Activated naive CD4-positive, alpha-beta T cell treated with anti-CD3 and anti-CD28 coated beads, Interleukin-2, amount 10 ng/mL, durations not matched to agents 7 days and 5 days (primary cell): ENCODE measurements around the gene DLG5.
"Not testable (repeated sequence)": the region's sequence is repeated elsewhere in the genome, so short reads cannot be mapped to it uniquely, and the experiment has no call there.

Experiments
- CTCF ChIA-PET: fragments of 350-600 bp; sonication (Branson Sonifier 250); formaldehyde crosslinking; loops from one replicate; lab custom pipeline; 2021; ENCODE audit warnings: antibody characterized with exemption; lab: Charles Lee
- DNase-seq: peaks from one replicate; pipeline ENCODE4 v3.0.0-alpha.2; 2020
- H3K27ac Mint-ChIP-seq: one replicate; pipeline ENCODE4 v1.8.0; 2021; ENCODE audit warnings: mild to moderate bottlenecking, moderate library complexity, mixed read lengths
- H3K27me3 Mint-ChIP-seq: one replicate; pipeline ENCODE4 v1.8.0; 2021; ENCODE audit warnings: mild to moderate bottlenecking, mixed read lengths
- H3K36me3 Mint-ChIP-seq: one replicate; pipeline ENCODE4 v1.8.0; 2021; ENCODE audit warnings: mixed read lengths
- H3K4me1 Mint-ChIP-seq: one replicate; pipeline ENCODE4 v1.8.0; 2021; ENCODE audit warnings: mixed read lengths
- H3K4me3 Mint-ChIP-seq: one replicate; pipeline ENCODE4 v1.8.0; 2021; ENCODE audit warnings: mild to moderate bottlenecking, moderate library complexity, mixed read lengths
- H3K9me3 Mint-ChIP-seq: one replicate; pipeline ENCODE4 v1.8.0; 2021; ENCODE audit warnings: mixed read lengths

The DLG5 gene

DNA sequence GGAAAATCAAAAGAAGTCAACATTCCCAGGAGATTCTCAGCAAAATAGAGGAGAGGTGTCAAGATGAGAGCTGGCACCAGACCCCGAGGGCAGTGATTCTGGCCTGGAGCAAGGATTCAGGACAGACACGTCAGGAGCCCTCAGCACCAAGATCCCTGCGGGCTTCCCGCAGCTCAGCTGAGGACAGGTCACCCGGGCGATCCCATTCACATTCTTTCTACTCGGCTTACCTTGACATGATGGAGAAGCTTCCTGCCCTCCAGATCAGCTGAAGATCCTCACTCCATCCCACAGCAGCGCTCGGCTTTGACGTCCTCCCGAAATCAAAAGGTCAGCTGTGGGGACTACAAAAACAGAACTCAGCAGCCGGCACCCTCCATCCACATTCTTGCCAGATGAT is 139.1 kb downstream of the DLG5 start:
- Mint-ChIP-seq H3K4me3 (no peak overlapping the region), H3K36me3 (no peaks in the 10 kb centered on the region), H3K27me3 (peaks cover 6% of the 10 kb centered on the region), H3K9me3 (no peaks in the 10 kb centered on the region), H3K4me1 (no peaks in the 10 kb centered on the region), H3K27ac (no peak overlapping the region)
- no peak for DNase-seq
- CTCF ChIA-PET, result no interaction called here

DNA sequence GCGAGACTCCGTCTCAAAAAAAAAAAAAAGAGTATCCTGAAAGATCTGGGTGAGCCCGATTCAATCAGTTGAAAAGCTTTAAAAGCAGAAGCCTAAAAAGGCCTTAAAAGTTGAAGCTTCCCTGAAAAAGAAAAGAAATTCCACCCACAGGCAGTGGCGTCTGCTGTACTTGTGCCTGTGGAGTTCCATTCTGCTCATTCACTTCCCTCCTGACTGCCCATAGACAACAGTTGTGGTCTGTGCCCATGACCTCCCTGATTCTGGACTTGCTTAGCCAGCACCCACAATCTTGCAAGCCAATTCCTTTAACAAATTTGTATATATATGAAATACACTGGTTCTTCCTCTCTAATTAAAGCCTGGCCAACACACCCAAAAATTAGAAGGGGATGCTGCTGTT is 141.7 kb downstream of the DLG5 start:
- H3K4me3 Mint-ChIP-seq, result no peak overlapping the region
- DNase-seq, result no peak
- peaks cover 6% of the 10 kb centered on the region for H3K27me3 Mint-ChIP-seq
- no peaks in the 10 kb centered on the region for H3K36me3 Mint-ChIP-seq
- H3K4me1 Mint-ChIP-seq, result no peaks in the 10 kb centered on the region
- CTCF ChIA-PET, result no interaction called here
- H3K9me3 Mint-ChIP-seq, result no peaks in the 10 kb centered on the region
- H3K27ac Mint-ChIP-seq, result no peak overlapping the region

DNA sequence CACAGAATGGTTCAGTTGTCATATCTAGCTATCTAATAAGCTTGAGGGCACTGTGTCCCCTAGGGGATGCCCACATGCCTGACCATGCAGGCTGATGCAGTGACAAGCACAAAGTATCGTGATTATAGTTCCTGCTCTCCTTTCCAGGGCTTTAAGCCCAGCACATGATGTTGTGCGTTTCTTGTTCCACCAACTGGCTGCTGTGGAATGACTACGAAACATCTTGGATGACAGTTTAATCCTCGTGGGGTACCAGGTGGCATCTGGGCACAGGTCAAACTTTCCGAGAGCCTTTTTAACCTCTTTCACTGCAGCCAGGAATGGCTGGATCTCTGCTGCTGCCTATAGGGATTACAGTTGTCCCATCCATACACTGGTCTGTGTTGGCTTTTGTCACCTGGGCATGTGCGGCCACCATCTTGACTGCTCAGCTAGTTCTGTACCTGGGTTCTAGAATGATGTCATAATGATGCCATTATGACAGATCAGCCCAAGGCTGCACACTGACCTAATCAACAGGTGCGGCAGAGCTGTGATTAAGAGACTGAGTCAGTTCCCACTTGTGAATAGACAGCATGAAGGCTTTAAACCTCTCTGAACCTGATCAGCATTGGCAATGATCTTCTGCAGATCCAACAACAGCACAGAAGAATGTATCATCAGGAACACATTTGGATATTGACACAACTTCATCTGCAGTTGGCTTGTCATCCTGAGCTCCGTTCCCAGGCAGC is 144.1 kb downstream of the DLG5 start:
- no peaks in the 10 kb centered on the region for H3K4me1 Mint-ChIP-seq
- CTCF ChIA-PET, result no interaction called here
- H3K27ac Mint-ChIP-seq, result no peak overlapping the region
- DNase-seq, result no peak
- H3K27me3 Mint-ChIP-seq, result peaks cover 6% of the 10 kb centered on the region
- H3K36me3 Mint-ChIP-seq, result no peaks in the 10 kb centered on the region
- peaks cover 3% of the 10 kb centered on the region for H3K9me3 Mint-ChIP-seq
- no peak overlapping the region for H3K4me3 Mint-ChIP-seq

DNA sequence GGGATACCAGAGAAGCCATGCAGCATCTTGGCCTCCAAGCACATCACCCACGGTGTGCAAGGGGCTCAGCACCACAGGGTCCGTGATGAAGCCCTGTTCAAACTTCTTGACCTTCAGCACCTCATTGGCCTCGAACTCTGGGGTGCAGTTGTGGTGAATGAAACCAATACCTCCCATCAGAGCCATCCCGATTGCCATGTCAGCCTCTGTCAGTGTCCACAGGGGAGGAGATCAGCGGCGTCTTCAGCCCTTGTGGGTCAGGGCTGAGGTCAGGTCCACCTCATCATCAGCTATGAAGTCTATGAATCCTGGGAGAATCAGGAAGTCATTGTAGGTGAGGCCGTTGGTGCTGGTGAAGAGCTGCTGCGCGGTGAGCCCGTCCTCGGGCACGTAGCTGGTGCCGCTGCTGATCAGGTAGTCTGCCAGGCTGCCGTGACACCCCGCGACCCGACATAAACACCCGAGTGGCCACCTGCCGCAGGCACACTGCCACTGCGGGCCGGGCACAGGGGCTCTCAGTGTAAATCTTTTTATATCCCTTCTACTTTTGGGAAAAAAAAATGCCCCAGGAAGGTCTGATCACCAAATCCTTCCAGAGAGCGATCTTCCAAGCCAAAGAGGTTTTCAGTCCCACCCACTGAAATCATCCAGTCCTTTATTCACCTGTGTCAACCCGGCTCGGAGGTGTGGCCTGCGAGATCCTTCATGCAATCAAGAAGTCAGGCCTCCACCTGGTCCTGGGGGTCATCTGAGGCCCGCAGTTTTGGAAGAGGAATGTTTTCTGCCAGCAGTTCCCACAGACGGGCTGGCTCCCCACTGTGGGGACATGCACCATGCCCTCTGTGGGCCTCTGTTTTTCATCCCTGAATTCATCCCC is 144.9 kb downstream of the DLG5 start:
- CTCF ChIA-PET, result interaction anchor here (0.8 kb wide), 1 partner anchor 70 kb away, joined by 3 read pairs; no protein-coding TSS in a partner anchor
- H3K4me3 Mint-ChIP-seq, result no peak overlapping the region

DNA sequence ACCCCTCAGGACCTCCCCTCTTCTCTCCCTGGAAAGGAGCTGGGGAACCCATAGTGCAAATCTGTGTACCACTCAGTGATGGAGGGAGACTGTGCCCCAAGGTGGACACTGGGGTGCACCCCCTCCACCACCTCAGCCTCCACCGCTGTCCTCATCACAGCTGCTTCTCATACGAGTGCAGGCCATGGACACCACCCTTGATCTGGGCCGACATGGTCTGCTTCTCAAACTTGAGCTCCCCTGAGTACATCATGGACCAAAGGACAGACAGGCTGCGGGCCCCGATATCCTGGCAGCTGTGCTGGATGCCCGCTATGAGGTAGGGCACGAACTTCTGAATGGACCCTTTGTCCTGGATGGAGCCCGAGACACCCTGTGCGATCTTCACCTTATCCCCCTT is 146.4 kb downstream of the DLG5 start:
- no peak overlapping the region for H3K27ac Mint-ChIP-seq
- H3K4me1 Mint-ChIP-seq, result no peaks in the 10 kb centered on the region
- H3K36me3 Mint-ChIP-seq, result no peaks in the 10 kb centered on the region
- no peak for DNase-seq
- peaks cover 19% of the 10 kb centered on the region for H3K9me3 Mint-ChIP-seq
- no peak overlapping the region for H3K4me3 Mint-ChIP-seq
- H3K27me3 Mint-ChIP-seq, result no peaks in the 10 kb centered on the region
- CTCF ChIA-PET, result interaction anchor here (0.8 kb wide), 1 partner anchor 68 kb away, joined by 3 read pairs; no protein-coding TSS in a partner anchor

More for the DNA sequence above, 144.9 kb downstream of the DLG5 start:
- no peaks in the 10 kb centered on the region for H3K36me3 Mint-ChIP-seq
- H3K9me3 Mint-ChIP-seq, result peaks cover 7% of the 10 kb centered on the region
- no peaks in the 10 kb centered on the region for H3K4me1 Mint-ChIP-seq
- no peak overlapping the region for H3K27ac Mint-ChIP-seq
- no peak for DNase-seq
- H3K27me3 Mint-ChIP-seq, result peaks cover 6% of the 10 kb centered on the region

DNA sequence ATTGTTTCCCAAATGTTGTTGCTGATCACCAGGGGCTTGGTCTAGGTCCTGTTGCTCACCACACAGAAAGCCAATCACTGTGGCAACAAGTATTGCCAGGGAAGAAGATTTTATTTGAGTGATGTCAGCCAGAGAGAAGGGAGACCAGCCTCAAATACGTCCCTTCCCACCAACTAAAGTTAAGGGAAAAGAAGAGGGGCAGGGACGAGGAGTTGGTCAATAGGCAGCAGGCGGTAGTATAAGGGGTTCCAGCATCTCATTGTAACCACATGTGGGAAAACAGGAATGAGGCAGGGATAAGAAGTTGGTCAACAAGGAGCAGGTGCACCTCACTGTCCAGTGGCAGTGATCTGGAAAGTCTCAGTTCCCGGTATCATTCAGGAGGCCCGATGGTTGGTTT is 150.1 kb downstream of the DLG5 start:
- no peak for DNase-seq
- Mint-ChIP-seq H3K4me3 (no peak overlapping the region), H3K4me1 (no peaks in the 10 kb centered on the region), H3K36me3 (no peaks in the 10 kb centered on the region), H3K9me3 (peaks cover 19% of the 10 kb centered on the region), H3K27ac (no peak overlapping the region), H3K27me3 (no peaks in the 10 kb centered on the region)
- CTCF ChIA-PET, result no interaction called here

DNA sequence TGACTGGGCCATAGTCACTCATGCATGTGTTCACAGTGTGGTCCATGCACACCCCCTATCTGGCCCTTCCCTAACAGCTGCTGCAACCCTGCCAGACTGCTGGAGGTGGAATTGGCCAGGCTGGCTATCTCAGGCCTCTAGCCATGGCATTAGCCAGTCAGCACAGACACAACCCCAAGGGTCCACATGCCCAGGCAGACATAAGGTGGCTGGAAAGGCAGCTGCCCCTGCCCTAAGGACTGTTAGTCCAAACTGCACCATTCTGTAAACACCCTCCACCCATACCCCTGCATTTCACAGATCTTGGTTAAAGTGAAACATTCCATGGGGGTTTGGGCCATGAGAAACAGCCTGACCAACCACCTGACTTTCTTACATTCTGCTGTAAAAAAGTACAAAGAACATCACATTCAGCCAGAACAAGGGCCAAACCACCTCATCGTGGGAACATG is 151.6 kb downstream of the DLG5 start:
- Mint-ChIP-seq H3K4me1 (no peaks in the 10 kb centered on the region), H3K9me3 (peaks cover 19% of the 10 kb centered on the region), H3K27me3 (no peaks in the 10 kb centered on the region), H3K36me3 (no peaks in the 10 kb centered on the region), H3K4me3 (no peak overlapping the region), H3K27ac (no peak overlapping the region)
- no peak for DNase-seq
- CTCF ChIA-PET, result no interaction called here

DNA sequence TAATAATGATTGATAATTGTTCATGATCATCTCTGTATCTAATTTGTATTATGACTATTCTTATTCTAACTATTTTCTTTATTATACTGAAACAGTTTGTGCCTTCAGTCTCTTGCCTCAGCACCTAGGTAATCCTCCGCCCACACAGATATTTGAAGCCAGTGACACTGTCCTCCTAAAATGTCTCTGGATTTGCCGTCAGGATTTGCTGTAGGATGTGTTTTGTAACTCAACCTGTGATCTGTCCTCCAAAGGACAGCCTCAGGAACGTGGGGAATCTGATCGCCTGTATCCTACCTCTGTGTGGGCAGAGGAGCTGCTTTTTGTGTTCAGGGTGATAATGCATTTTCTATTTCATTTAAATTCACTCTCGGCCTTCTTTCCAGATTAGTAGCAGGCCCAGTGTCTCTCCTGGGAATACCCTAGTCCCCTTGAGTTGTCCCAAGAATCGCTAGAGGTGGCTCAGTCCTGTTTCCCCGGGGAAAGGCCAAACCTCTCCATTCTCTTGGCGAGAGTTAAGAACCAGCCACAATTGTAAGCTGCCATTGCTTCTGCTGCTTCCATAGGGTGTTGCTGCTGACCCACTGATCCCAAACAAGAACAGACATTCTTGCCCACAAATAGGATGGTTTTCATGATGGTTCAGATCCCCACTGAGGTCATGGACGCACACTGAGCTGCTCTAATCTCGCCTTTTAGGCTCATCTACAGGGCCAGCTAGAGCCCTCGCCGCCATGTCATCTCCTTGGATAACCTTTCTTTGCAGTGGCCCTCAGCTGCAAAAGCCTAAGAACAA is 152.7 kb downstream of the DLG5 start:
- H3K4me1 Mint-ChIP-seq, result no peaks in the 10 kb centered on the region
- CTCF ChIA-PET, result no interaction called here
- no peak overlapping the region for H3K4me3 Mint-ChIP-seq
- H3K27ac Mint-ChIP-seq, result no peak overlapping the region
- no peak for DNase-seq
- H3K9me3 Mint-ChIP-seq, result peaks cover 19% of the 10 kb centered on the region
- no peaks in the 10 kb centered on the region for H3K36me3 Mint-ChIP-seq
- H3K27me3 Mint-ChIP-seq, result no peaks in the 10 kb centered on the region

DNA sequence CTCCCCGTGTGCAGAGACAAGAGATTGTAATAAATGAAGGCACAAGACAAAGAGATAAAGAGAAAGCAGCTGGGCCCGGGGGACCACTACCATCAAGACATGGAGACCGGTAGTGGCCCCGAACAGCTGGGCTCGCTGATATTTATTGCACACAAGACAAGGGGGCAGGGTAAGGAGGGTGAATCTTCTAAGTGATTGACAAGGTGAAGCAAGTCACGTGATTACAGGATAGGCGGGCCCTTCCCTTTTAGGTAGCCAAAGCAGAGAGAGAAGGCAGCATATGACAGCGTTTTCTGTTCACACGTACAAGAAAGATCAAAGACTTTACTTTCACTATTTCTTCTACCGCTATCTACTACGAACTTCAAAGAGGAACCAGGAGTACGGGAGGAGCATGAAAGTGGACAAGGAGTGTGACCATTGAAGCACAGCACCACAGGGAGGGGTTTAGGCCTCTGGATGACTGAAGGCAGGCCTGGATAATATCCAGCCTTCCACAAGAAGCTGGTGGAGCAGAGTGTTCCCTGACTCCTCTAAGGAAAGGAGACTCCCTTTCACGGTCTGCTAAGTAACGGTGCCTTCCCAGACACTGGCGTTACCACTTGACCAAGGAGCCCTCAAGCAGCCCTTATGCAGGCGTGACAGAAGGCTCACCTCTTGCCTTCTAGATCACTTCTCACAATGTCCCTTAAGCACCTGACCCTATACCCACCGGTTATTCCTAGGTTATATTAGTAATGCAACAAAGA is 153.5 kb downstream of the DLG5 start:
- H3K9me3 Mint-ChIP-seq, result peaks cover 16% of the 10 kb centered on the region
- CTCF ChIA-PET, H3K27ac Mint-ChIP-seq, H3K4me3 Mint-ChIP-seq, DNase-seq, H3K4me1 Mint-ChIP-seq, H3K36me3 Mint-ChIP-seq, H3K27me3 Mint-ChIP-seq: not testable (repeated sequence)

DNA sequence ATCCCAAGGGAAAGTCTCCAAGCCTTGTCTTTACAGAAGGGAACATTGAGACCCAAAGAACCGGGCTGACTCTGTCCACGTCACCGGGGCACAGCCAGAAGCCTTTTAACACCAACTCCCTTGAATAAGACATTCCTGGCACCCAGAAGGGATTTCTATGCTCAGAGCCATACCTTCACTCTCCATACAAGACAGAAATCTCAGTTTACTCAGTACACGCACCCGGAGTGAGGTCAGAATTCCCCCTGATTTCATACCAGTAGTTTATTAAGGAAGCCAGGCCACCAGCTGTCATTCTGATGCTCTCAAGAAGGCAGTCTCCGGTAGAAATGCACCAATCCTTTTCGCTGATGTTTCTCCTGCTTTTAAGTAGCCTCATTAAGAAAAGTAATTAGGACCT is 154.7 kb downstream of the DLG5 start:
- no peaks in the 10 kb centered on the region for H3K36me3 Mint-ChIP-seq
- H3K4me1 Mint-ChIP-seq, result no peaks in the 10 kb centered on the region
- CTCF ChIA-PET, result no interaction called here
- no peak for DNase-seq
- peaks cover 9% of the 10 kb centered on the region for H3K27me3 Mint-ChIP-seq
- peaks cover 14% of the 10 kb centered on the region for H3K9me3 Mint-ChIP-seq
- H3K27ac Mint-ChIP-seq, result no peak overlapping the region
- no peak overlapping the region for H3K4me3 Mint-ChIP-seq

DNA sequence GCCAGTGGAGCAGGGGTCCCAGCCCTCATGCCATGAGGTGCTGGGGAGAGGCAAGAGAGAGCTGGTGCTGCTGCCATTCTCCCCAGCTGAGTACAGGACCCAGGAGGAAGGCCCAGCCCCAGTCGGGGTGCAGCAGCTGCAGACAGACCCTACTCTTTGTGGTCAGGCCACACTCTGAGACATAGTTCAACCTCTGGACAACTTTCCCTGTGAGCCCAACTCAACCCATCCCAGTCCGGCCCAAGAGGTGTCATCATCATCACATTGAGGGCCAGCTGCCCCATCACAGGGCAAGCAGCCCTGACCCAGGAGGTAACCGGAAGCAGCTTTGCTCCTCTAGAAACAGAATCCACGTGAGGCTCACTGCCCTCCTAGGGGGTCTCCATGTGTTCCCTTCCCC is 155.1 kb downstream of the DLG5 start:
- Mint-ChIP-seq H3K27me3 (peaks cover 9% of the 10 kb centered on the region), H3K27ac (no peak overlapping the region), H3K9me3 (peaks cover 10% of the 10 kb centered on the region), H3K4me1 (no peaks in the 10 kb centered on the region), H3K36me3 (no peaks in the 10 kb centered on the region), H3K4me3 (no peak overlapping the region)
- no peak for DNase-seq
- CTCF ChIA-PET, result no interaction called here

DNA sequence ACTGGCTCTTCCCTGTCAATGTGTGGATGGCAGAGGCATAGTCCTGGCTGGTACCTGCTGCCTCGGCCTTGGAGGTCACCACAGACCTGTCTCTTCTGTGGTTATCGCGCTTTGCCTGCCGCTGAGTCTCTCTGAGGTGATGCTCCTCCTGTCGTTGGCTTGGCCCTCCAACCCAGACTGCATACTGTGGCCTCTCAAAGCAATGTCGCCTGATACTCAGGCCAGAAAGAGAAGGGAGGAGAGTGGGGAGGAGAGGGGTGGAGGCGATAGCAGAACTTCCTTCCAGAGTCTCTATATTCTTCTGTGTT is 155.7 kb downstream of the DLG5 start:
- Mint-ChIP-seq H3K27me3 (peaks cover 9% of the 10 kb centered on the region), H3K36me3 (no peaks in the 10 kb centered on the region), H3K27ac (no peak overlapping the region), H3K4me1 (no peaks in the 10 kb centered on the region), H3K9me3 (peaks cover 3% of the 10 kb centered on the region), H3K4me3 (no peak overlapping the region)
- CTCF ChIA-PET, result no interaction called here
- DNase-seq, result no peak

DNA sequence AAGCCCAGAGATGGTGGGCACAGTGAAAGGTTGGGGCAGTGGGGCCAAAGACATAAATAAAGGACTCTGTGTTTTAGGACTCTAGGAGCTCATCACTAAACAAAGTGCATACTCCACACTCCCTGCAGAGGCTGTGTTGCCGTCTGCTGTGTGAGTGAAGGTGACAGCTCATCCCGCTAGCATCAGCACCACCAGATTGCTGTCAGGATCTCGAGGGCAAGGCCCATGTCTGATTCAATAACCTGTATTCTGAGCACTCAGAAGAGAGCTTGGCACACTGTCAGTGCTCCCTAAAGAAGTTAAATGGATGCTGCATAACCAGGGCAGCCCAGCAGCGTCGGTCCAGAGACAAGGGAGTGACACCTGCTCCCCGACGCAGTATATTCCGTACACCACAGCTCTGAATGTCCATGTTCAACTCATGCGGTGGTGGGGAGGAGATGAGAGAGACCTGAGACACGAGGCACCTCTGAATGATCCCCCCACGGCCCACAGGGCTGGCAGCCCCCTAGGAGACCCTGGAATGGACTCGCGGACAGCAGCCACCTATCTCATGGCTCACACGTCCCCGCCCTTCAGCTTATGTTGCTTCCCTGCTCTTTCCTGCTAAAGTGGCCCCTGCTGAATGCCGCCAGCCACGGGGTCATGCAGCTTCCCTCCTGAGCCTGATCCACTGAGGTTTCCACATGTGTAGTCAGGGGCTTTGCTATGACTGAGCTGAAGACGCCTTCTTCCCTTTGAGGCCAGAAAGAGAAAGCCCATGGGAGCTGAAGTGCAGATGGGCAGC is 156.3 kb downstream of the DLG5 start:
- no peaks in the 10 kb centered on the region for H3K36me3 Mint-ChIP-seq
- no peak for DNase-seq
- no peak overlapping the region for H3K4me3 Mint-ChIP-seq
- peaks cover 9% of the 10 kb centered on the region for H3K27me3 Mint-ChIP-seq
- CTCF ChIA-PET, result no interaction called here
- H3K4me1 Mint-ChIP-seq, result no peaks in the 10 kb centered on the region
- H3K9me3 Mint-ChIP-seq, result no peaks in the 10 kb centered on the region
- H3K27ac Mint-ChIP-seq, result no peak overlapping the region
